ENCODE data around the gene SLC12A9. TPM values are rescaled to one million over a fixed set of nuclear protein-coding genes. Genes with fewer than 3 reads are reported as not detected.

Gene SLC12A9, protein sequence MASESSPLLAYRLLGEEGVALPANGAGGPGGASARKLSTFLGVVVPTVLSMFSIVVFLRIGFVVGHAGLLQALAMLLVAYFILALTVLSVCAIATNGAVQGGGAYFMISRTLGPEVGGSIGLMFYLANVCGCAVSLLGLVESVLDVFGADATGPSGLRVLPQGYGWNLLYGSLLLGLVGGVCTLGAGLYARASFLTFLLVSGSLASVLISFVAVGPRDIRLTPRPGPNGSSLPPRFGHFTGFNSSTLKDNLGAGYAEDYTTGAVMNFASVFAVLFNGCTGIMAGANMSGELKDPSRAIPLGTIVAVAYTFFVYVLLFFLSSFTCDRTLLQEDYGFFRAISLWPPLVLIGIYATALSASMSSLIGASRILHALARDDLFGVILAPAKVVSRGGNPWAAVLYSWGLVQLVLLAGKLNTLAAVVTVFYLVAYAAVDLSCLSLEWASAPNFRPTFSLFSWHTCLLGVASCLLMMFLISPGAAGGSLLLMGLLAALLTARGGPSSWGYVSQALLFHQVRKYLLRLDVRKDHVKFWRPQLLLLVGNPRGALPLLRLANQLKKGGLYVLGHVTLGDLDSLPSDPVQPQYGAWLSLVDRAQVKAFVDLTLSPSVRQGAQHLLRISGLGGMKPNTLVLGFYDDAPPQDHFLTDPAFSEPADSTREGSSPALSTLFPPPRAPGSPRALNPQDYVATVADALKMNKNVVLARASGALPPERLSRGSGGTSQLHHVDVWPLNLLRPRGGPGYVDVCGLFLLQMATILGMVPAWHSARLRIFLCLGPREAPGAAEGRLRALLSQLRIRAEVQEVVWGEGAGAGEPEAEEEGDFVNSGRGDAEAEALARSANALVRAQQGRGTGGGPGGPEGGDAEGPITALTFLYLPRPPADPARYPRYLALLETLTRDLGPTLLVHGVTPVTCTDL
- total RNA-seq: 10 to 100 TPM; 22.0 to 29.4 TPM

DNA sequence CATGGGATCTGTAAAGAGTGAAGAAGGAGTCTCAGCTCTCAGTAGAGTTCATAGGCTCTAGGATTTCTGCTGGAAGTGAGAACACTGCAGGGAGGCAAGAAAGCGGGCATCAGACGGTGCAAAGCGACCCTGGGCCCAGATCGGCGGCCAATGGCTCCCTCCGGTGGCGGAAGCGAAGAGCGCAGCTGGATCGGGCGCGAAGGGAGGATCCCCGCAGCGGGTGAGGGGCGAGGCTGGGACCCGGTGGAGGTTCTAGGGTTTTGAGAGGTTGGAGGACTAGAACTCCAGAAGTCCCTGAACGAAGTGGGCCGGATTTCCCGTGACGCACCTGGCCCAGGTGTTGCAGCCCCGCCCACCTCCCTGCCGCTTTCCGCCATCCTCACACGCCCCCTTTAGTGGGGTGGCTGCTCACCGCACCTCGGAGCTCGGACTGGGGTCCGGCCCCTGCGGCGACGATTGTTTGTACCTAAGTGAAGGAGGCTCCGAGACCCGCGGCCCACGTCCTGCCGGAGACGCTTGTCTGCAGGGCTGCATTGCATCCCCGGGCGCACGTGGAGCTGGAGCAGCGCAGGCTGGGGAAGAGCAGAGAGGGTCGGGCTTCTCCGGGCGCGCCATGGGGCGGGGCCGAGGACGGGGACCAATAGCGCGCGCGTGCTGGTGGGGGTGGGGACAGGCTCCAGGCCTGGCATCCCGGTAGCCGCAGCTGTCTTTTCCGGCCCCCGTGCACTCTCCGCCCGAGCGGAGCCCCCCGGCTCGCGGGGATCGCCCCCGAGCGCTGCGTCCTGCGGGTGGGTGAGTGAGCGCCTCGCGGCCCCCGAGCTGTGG, at the start of gene SLC12A9:
TSS of gene SLC12A9 (plus strand) at position 666 of the 825 bp plus-strand sequence. CDS start 1,485 bp downstream, outside the sequence.
- Histone ChIP-seq H3K4me3 (peak within 1 kb of the TSS; percentile 52 to 58), H3K27ac (peak within 1 kb of the TSS; percentile 28 to 33), H3K4me1 (replicated peaks) (no peaks in the 10 kb centered on the region), H3K36me3 (no peaks in the 10 kb centered on the region), H3K27me3 (replicated peaks; ENCODE audit: insufficient read depth) (no peaks in the 10 kb centered on the region), H3K9me3 (no peaks in the 10 kb centered on the region)
- peak; percentile 88 for DNase-seq (ENCODE audit: low spot score)
- TF ChIP-seq CTCF (IDR thresholded peaks at IDR 0.05): peak; percentile 74 to 96 (median 94)
- TF ChIP-seq POLR2AphosphoS5 (IDR thresholded peaks at IDR 0.05): peak; percentile 52
- peak; percentile 54 for TF ChIP-seq POLR2A (IDR thresholded peaks at IDR 0.05)
- intact Hi-C loops (cut with DNase I): loop anchor here (2.0 to 5.0 kb wide), 3 partner anchors 53 to 147 kb away; partner anchors contain the start of gene EPO
- WGBS: under 1% methylated on average over 71 of the region's 71 CpGs

DNA sequence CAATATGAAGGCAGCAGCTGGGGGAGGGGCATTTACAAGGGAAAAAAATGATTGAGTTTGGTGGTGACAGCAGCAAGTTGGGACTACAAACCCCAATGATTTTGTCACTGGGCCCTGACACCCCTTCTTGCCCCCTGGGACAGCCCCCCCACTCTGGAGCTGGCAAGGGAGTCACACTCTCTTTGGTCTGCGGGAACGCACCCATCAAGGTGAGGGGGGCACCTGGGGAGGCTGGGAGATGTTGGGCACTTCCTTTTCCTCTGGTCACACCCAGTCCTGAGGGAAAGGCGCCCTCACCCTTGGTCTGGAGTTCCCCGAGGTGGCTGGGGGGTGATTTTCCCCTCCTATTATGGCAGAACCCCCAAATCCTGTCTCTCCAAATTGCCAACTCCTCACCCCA, 49.6 kb upstream of the SLC12A9 start:
- DNase-seq (ENCODE audit: low spot score): no peak
- no peaks in the 10 kb centered on the region for H3K27me3 ChIP-seq (replicated peaks; ENCODE audit: insufficient read depth)
- whole genome bisulfite sequencing: 11% methylated on average over 4 of the region's 4 CpGs
- H3K4me3 ChIP-seq: no peak overlapping the region
- peak overlapping the region; percentile 81 to 82 for H3K27ac ChIP-seq
- peaks cover 12% of the 10 kb centered on the region for H3K4me1 ChIP-seq (replicated peaks)
- peaks cover 0 to 9% of the 10 kb centered on the region in 2 donors for H3K36me3 ChIP-seq
- no peak for TF ChIP-seq POLR2AphosphoS5 (IDR thresholded peaks at IDR 0.05)
- intact Hi-C loops (cut with DNase I): loop anchor here (2.0 kb wide), 1 partner anchor 24 kb away; the partner anchor contains the start of gene EPHB4
- no peaks in the 10 kb centered on the region for H3K9me3 ChIP-seq

DNA sequence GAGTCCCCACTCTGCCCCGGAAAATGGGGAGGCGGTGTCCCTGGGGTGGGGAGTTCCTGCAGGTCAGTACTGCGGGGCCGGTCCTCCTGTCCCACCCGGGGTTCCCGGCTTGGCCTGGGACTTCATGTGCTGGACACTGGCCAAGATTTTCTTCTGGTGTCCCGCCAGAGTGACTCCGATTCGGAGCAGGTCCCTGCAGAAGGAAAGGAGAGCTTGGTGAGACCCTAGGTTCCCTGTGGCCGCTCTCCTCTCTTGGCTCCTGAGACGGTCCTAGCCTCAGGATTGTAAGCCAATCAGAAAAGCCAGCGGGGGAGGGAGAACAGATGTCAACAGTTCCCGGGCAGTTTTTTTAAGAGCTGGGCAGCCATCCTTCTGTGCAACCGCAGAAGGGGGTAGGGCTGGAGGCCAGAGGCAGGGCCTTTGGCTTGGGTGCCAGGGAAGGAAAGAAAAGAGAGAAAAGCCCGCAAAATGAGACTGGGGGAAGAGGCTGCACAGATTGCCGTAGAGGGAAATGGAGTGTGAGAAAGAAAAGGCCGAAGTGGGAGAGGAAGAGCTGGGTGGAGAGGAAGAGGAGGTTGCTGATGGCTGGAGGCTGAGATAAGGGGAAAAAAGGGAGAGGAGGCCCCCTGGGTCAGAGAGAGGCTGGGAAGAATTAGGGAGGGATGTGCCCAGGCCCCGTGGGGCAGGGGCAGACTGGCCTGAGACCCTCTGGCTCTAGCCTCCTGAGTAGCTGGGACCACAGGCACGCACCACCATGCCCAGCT, 48.9 kb upstream of the SLC12A9 start:
- Histone ChIP-seq H3K4me3 (no peak overlapping the region), H3K4me1 (replicated peaks) (peaks cover 12% of the 10 kb centered on the region), H3K27ac (peak overlapping the region; percentile 81 to 82), H3K27me3 (replicated peaks; ENCODE audit: insufficient read depth) (no peaks in the 10 kb centered on the region), H3K9me3 (no peaks in the 10 kb centered on the region), H3K36me3 (peaks cover 0 to 9% of the 10 kb centered on the region in 2 donors)
- DNase-seq (ENCODE audit: low spot score): peak; percentile 93
- TF ChIP-seq POLR2A (IDR thresholded peaks at IDR 0.05) (peak; percentile 55), POLR2AphosphoS5 (IDR thresholded peaks at IDR 0.05) (peak; percentile 92), CTCF (IDR thresholded peaks at IDR 0.05) (no peak)
- intact Hi-C loops (cut with DNase I): loop anchor here (2.0 kb wide), 1 partner anchor 23 kb away; the partner anchor contains the start of gene EPHB4
- WGBS: 10% methylated on average over 17 of the region's 19 CpGs

DNA sequence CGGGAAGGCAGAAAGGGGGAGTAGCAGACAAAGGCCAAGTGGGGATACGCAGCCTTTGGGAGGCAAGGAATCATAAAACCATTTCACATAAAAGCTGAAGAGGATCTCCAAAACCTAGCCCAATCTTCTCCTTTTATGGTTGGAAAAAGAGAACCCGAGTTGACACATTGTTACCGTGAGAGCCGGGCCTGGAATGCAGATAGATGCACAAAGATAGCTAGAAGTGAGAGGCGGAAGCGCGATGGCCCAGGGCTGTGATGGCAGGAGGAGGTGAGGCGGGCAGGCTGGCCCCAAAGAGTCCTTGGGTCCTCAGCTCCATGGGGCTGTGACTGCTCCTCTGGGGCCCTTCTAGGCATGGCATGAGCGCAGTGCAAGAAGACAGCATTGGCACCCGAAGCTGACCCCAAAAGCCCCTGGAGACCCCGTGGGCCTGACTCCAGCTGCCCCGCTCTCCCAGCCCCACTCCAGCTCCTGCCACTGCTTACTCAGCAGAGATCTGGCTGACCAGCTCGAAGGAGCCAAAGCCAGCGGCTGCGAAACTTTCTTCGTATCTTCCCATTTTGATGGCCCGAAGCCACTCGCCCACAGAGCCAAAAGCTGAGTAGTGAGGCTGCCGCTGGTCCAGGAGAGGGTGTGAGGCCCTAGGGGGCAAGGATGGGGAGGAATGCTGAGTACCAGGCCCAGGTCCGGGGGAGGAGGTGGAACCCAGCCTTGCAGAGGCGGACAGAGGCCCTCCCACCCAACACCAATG, 47.7 kb upstream of the SLC12A9 start:
- H3K4me3 ChIP-seq: no peak overlapping the region
- H3K9me3 ChIP-seq: no peaks in the 10 kb centered on the region
- 44% methylated on average over 22 of the region's 22 CpGs for WGBS
- intact Hi-C loops (cut with DNase I): no loop called here
- peaks cover 12% of the 10 kb centered on the region for H3K4me1 ChIP-seq (replicated peaks)
- DNase-seq (ENCODE audit: low spot score): peak; percentile 43
- peak overlapping the region; percentile 81 to 82 for H3K27ac ChIP-seq
- peaks cover 0 to 9% of the 10 kb centered on the region in 2 donors for H3K36me3 ChIP-seq
- no peaks in the 10 kb centered on the region for H3K27me3 ChIP-seq (replicated peaks; ENCODE audit: insufficient read depth)
- TF ChIP-seq POLR2A (IDR thresholded peaks at IDR 0.05) (no peak), POLR2AphosphoS5 (IDR thresholded peaks at IDR 0.05) (peak; percentile 57), CTCF (IDR thresholded peaks at IDR 0.05) (no peak)

Measured in prostate gland (tissue), 2 donors.